Effector CD4-positive, alpha-beta T cell (primary cell): ENCODE results near the gene FAM25C.
"Not testable (repeated sequence)": the region's sequence is repeated elsewhere in the genome, so short reads cannot be mapped to it uniquely, and the experiment has no call there.

Source experiments
- DNase-seq: peaks from one replicate; pipeline ENCODE4 v3.0.0-alpha.2; 2020

FAM25C gene

GRCh38 chr10:47947424-47947823 lies 52.2 kb downstream of the FAM25C start:
- DNase-seq = not testable (repeated sequence)
